ENCODE measurements around the gene HLA-DQA1. TPM values are rescaled to one million over a fixed set of nuclear protein-coding genes. Genes with fewer than 3 reads are reported as not detected.
"Not testable (repeated sequence)": the region's sequence is repeated elsewhere in the genome, so short reads cannot be mapped to it uniquely, and the experiment has no call there.

Gene HLA-DQA1
- not detected in 2 replicates for total RNA-seq (2022)
- not detected for Bru-seq, nascent RNA
- not detected for BruChase-seq, experiment 1, labeled RNA remaining after a 2-hour chase
- not detected for BruChase-seq, experiment 2, labeled RNA remaining after a 6-hour chase
- long read RNA-seq, result 0 reads

GRCh38 chr6:32637219-32637880 lies at the start of gene HLA-DQA1:
TSS of gene HLA-DQA1 (plus strand) at chr6:32637406. CDS start at chr6:32637459, 53 bp downstream.
- H3K9me3 ChIP-seq, result no peaks in the 10 kb centered on the region
- H3K4me3 Mint-ChIP-seq (ENCODE audit: unreplicated experiment), result no peak within 1 kb of the TSS
- POLR2A ChIA-PET, result no interaction called here
- H3K4me1 ChIP-seq, result no peaks in the 10 kb centered on the region
- H3K27ac Mint-ChIP-seq (ENCODE audit: unreplicated experiment), result no peak within 1 kb of the TSS
- H3K4me1 Mint-ChIP-seq (ENCODE audit: low read depth, unreplicated experiment), result no peaks in the 10 kb centered on the region
- peaks cover 6% of the 10 kb centered on the region for H3K27me3 Mint-ChIP-seq (ENCODE audit: insufficient read depth, unreplicated experiment)
- no peaks in the 10 kb centered on the region for H3K27me3 ChIP-seq (replicated peaks; ENCODE audit: control insufficient read depth, insufficient read depth, low read length)
- no peaks in the 10 kb centered on the region for H3K36me3 Mint-ChIP-seq (ENCODE audit: insufficient read depth, unreplicated experiment)
- DNase-seq, result no peak
- H3K9me3 Mint-ChIP-seq (ENCODE audit: unreplicated experiment), result no peaks in the 10 kb centered on the region
- no peak for TF ChIP-seq CTCF (IDR thresholded peaks at IDR 0.05; ENCODE audit: insufficient read depth in 1 of 2, low read depth in 1 of 2, low read length in 1 of 2, severe bottlenecking in 1 of 2, unreplicated experiment in 1 of 2)
- CTCF ChIA-PET, result no interaction called here
- intact Hi-C loops (cut with micrococcal nuclease; ENCODE audit: unreplicated experiment), result no loop called here
- no TSS peak for BruUV-seq (replicated peaks)
- H3K36me3 ChIP-seq (ENCODE audit: control insufficient read depth, insufficient read depth, low read length), result no peaks in the 10 kb centered on the region
- H3K4me3 ChIP-seq (ENCODE audit: low read depth, low read length), result no peak within 1 kb of the TSS

GRCh38 chr6:32588156-32588555 lies 49.0 kb upstream of the HLA-DQA1 start:
- H3K4me3 ChIP-seq (ENCODE audit: low read depth, low read length), result no peak overlapping the region
- no peaks in the 10 kb centered on the region for H3K36me3 ChIP-seq (ENCODE audit: control insufficient read depth, insufficient read depth, low read length)
- no peak for TF ChIP-seq CTCF (IDR thresholded peaks at IDR 0.05; ENCODE audit: insufficient read depth in 1 of 2, low read depth in 1 of 2, low read length in 1 of 2, severe bottlenecking in 1 of 2, unreplicated experiment in 1 of 2)
- H3K27ac Mint-ChIP-seq (ENCODE audit: unreplicated experiment), result no peak overlapping the region
- intact Hi-C loops (cut with micrococcal nuclease; ENCODE audit: unreplicated experiment), result no loop called here
- no peak overlapping the region for H3K4me3 Mint-ChIP-seq (ENCODE audit: unreplicated experiment)
- ChIA-PET CTCF (no interaction called here), POLR2A (no interaction called here)
- no peaks in the 10 kb centered on the region for H3K27me3 ChIP-seq (replicated peaks; ENCODE audit: control insufficient read depth, insufficient read depth, low read length)
- no peaks in the 10 kb centered on the region for H3K4me1 ChIP-seq
- no peaks in the 10 kb centered on the region for H3K36me3 Mint-ChIP-seq (ENCODE audit: insufficient read depth, unreplicated experiment)
- H3K4me1 Mint-ChIP-seq (ENCODE audit: low read depth, unreplicated experiment), result no peaks in the 10 kb centered on the region
- no peak for DNase-seq
- H3K9me3 ChIP-seq, result no peaks in the 10 kb centered on the region
- H3K27me3 Mint-ChIP-seq (ENCODE audit: insufficient read depth, unreplicated experiment), result peaks cover 13% of the 10 kb centered on the region
- no TSS peak for BruUV-seq (replicated peaks)
- H3K9me3 Mint-ChIP-seq (ENCODE audit: unreplicated experiment), result no peaks in the 10 kb centered on the region

- H3K9me3 Mint-ChIP-seq (ENCODE audit: unreplicated experiment), result no peaks in the 10 kb centered on the region
- ChIA-PET CTCF (interaction anchor here (0.6 to 0.8 kb wide), 2 partner anchors 60 to 61 kb away, joined by 3 read pairs; partner anchors contain the start of gene HLA-DRB5), POLR2A (no interaction called here)
- H3K36me3 Mint-ChIP-seq (ENCODE audit: insufficient read depth, unreplicated experiment), result no peaks in the 10 kb centered on the region
- intact Hi-C loops (cut with micrococcal nuclease; ENCODE audit: unreplicated experiment), result no loop called here
- H3K27ac Mint-ChIP-seq (ENCODE audit: unreplicated experiment), result no peak within 1 kb of the TSS
- no peaks in the 10 kb centered on the region for H3K4me1 Mint-ChIP-seq (ENCODE audit: low read depth, unreplicated experiment)
- H3K4me3 Mint-ChIP-seq (ENCODE audit: unreplicated experiment), result no peak within 1 kb of the TSS
- no peaks in the 10 kb centered on the region for H3K9me3 ChIP-seq
- H3K27me3 Mint-ChIP-seq (ENCODE audit: insufficient read depth, unreplicated experiment), result peaks cover 13% of the 10 kb centered on the region
- TF ChIP-seq CTCF (IDR thresholded peaks at IDR 0.05; ENCODE audit: insufficient read depth in 1 of 2, low read depth in 1 of 2, low read length in 1 of 2, severe bottlenecking in 1 of 2, unreplicated experiment in 1 of 2), result no peak
- no peaks in the 10 kb centered on the region for H3K27me3 ChIP-seq (replicated peaks; ENCODE audit: control insufficient read depth, insufficient read depth, low read length)
- H3K4me3 ChIP-seq (ENCODE audit: low read depth, low read length), result no peak within 1 kb of the TSS
- DNase-seq, result no peak
- H3K4me1 ChIP-seq, result no peaks in the 10 kb centered on the region
- no TSS peak for BruUV-seq (replicated peaks)
- no peaks in the 10 kb centered on the region for H3K36me3 ChIP-seq (ENCODE audit: control insufficient read depth, insufficient read depth, low read length)
Observed at GRCh38 chr6:32589596-32590449, 47.4 kb upstream of the HLA-DQA1 start, which contains the start of gene HLA-DRB1. TSS of gene HLA-DRB1 (minus strand) at chr6:32589848. CDS start at chr6:32589742, 106 bp downstream.

GRCh38 chr6:32590713-32591112 lies 46.5 kb upstream of the HLA-DQA1 start:
- H3K4me1 Mint-ChIP-seq (ENCODE audit: low read depth, unreplicated experiment); H3K27me3 Mint-ChIP-seq (ENCODE audit: insufficient read depth, unreplicated experiment); intact Hi-C loops (cut with micrococcal nuclease; ENCODE audit: unreplicated experiment); H3K9me3 Mint-ChIP-seq (ENCODE audit: unreplicated experiment); H3K4me3 ChIP-seq (ENCODE audit: low read depth, low read length); H3K36me3 Mint-ChIP-seq (ENCODE audit: insufficient read depth, unreplicated experiment); H3K4me1 ChIP-seq; POLR2A ChIA-PET; H3K4me3 Mint-ChIP-seq (ENCODE audit: unreplicated experiment); CTCF ChIA-PET; H3K36me3 ChIP-seq (ENCODE audit: control insufficient read depth, insufficient read depth, low read length); DNase-seq; H3K9me3 ChIP-seq; BruUV-seq (replicated peaks); H3K27ac Mint-ChIP-seq (ENCODE audit: unreplicated experiment); H3K27me3 ChIP-seq (replicated peaks; ENCODE audit: control insufficient read depth, insufficient read depth, low read length): not testable (repeated sequence)

Measured in Caco-2 (cell line).